Activated naive CD4-positive, alpha-beta T cell treated with anti-CD3 and anti-CD28 coated beads for 36 hours (primary cell): ENCODE results near the gene KLHL3. TPM values are rescaled to one million over a fixed set of nuclear protein-coding genes. Genes with fewer than 3 reads are reported as not detected.

Experiments
- CTCF ChIA-PET: fragments of 350-600 bp; sonication (Branson Sonifier 250); formaldehyde crosslinking; loops from one replicate; lab custom pipeline; 2021; ENCODE audit warnings: antibody characterized with exemption; lab: Charles Lee
- DNase-seq: peaks from one replicate; pipeline ENCODE4 v3.0.0-alpha.2; 2020
- H3K27ac Mint-ChIP-seq: one replicate; pipeline ENCODE4 v1.8.0; 2021; ENCODE audit warnings: mild to moderate bottlenecking, mixed read lengths
- H3K27me3 Mint-ChIP-seq: one replicate; pipeline ENCODE4 v1.8.0; 2021; ENCODE audit warnings: low read depth, mixed read lengths
- H3K36me3 Mint-ChIP-seq: one replicate; pipeline ENCODE4 v1.8.0; 2021; ENCODE audit warnings: low read depth, mixed read lengths
- H3K4me1 Mint-ChIP-seq: one replicate; pipeline ENCODE4 v1.8.0; 2021; ENCODE audit warnings: low read depth, mixed read lengths
- H3K4me3 Mint-ChIP-seq: one replicate; pipeline ENCODE4 v1.8.0; 2021; ENCODE audit warnings: mild to moderate bottlenecking, moderate library complexity, mixed read lengths
- H3K9me3 Mint-ChIP-seq: one replicate; pipeline ENCODE4 v1.8.0; 2021; ENCODE audit warnings: mixed read lengths
- intact Hi-C: fragments of 100-400 bp; cut with micrococcal nuclease; formaldehyde crosslinking; loops from one replicate; pipeline ENCODE4 v1.15.1; 2023
- total RNA-seq, 2 experiments: library from RNA; stranded (reverse); gene quantifications; one replicate each; pipeline ENCODE4 v1.2.3, GENCODE V29; 2021

KLHL3 gene
- total RNA-seq, 2 experiments from 2014 or later = 1.7 to 2.0 TPM

GRCh38 chr5:137639645-137640044 lies 96.2 kb downstream of the KLHL3 start:
- Mint-ChIP-seq H3K4me1 (no peaks in the 10 kb centered on the region), H3K36me3 (peaks cover 3% of the 10 kb centered on the region), H3K27me3 (no peaks in the 10 kb centered on the region), H3K9me3 (no peaks in the 10 kb centered on the region), H3K4me3 (no peak overlapping the region), H3K27ac (no peak overlapping the region)
- intact Hi-C loops = no loop called here
- CTCF ChIA-PET = interaction anchor here (0.7 to 2.0 kb wide), 6 partner anchors 8 to 101 kb away, joined by 3 to 9 read pairs (median 5); no protein-coding TSS in a partner anchor
- DNase-seq = no peak

- Mint-ChIP-seq H3K27me3 (no peaks in the 10 kb centered on the region), H3K36me3 (peaks cover 3% of the 10 kb centered on the region), H3K27ac (no peak overlapping the region), H3K9me3 (no peaks in the 10 kb centered on the region), H3K4me3 (no peak overlapping the region), H3K4me1 (no peaks in the 10 kb centered on the region)
- CTCF ChIA-PET = interaction anchor here (1.3 to 2.0 kb wide), 4 partner anchors 9 to 104 kb away, joined by 3 to 9 read pairs (median 4); no protein-coding TSS in a partner anchor
- no peak for DNase-seq
- intact Hi-C loops = no loop called here
Observed at GRCh38 chr5:137638841-137639240, 97.0 kb downstream of the KLHL3 start.

- CTCF ChIA-PET = interaction anchor here (1.4 to 2.0 kb wide), 2 partner anchors 8 to 23 kb away, joined by 4 to 9 read pairs; no protein-coding TSS in a partner anchor
- DNase-seq = no peak
Observed at GRCh38 chr5:137636830-137637714, 98.8 kb downstream of the KLHL3 start.

GRCh38 chr5:137636099-137636498 lies 99.8 kb downstream of the KLHL3 start:
- intact Hi-C loops = no loop called here
- H3K9me3 Mint-ChIP-seq = no peaks in the 10 kb centered on the region
- H3K4me3 Mint-ChIP-seq = no peak overlapping the region
- H3K4me1 Mint-ChIP-seq = no peaks in the 10 kb centered on the region
- no peaks in the 10 kb centered on the region for H3K27me3 Mint-ChIP-seq
- H3K36me3 Mint-ChIP-seq = peaks cover 9% of the 10 kb centered on the region
- H3K27ac Mint-ChIP-seq = no peak overlapping the region
- DNase-seq = no peak
- CTCF ChIA-PET = interaction anchor here (1.0 kb wide), 1 partner anchor 106 kb away, joined by 8 read pairs; no protein-coding TSS in a partner anchor

More at GRCh38 chr5:137636830-137637714, 98.8 kb downstream of the KLHL3 start:
- no peaks in the 10 kb centered on the region for H3K4me1 Mint-ChIP-seq
- peaks cover 7% of the 10 kb centered on the region for H3K36me3 Mint-ChIP-seq
- no peak overlapping the region for H3K4me3 Mint-ChIP-seq
- no peaks in the 10 kb centered on the region for H3K27me3 Mint-ChIP-seq
- no peak overlapping the region for H3K27ac Mint-ChIP-seq
- H3K9me3 Mint-ChIP-seq = no peaks in the 10 kb centered on the region
- intact Hi-C loops = no loop called here

- intact Hi-C loops = no loop called here
- no peak overlapping the region for H3K27ac Mint-ChIP-seq
- no peak overlapping the region for H3K4me3 Mint-ChIP-seq
- H3K9me3 Mint-ChIP-seq = no peaks in the 10 kb centered on the region
- CTCF ChIA-PET = interaction anchor here (1.0 to 1.2 kb wide), 2 partner anchors 107 to 497 kb away, joined by 4 to 8 read pairs; no protein-coding TSS in a partner anchor
- H3K4me1 Mint-ChIP-seq = no peaks in the 10 kb centered on the region
- no peaks in the 10 kb centered on the region for H3K27me3 Mint-ChIP-seq
- DNase-seq = no peak
- H3K36me3 Mint-ChIP-seq = peaks cover 9% of the 10 kb centered on the region
Observed at GRCh38 chr5:137635521-137635921, 100.4 kb downstream of the KLHL3 start.

GRCh38 chr5:137633896-137634295 lies 102.0 kb downstream of the KLHL3 start:
- no peaks in the 10 kb centered on the region for H3K27me3 Mint-ChIP-seq
- H3K27ac Mint-ChIP-seq = no peak overlapping the region

GRCh38 chr5:137632716-137633115 lies 103.2 kb downstream of the KLHL3 start:
- DNase-seq = no peak
- Mint-ChIP-seq H3K27me3 (no peaks in the 10 kb centered on the region), H3K36me3 (peaks cover 6% of the 10 kb centered on the region), H3K4me3 (no peak overlapping the region), H3K27ac (no peak overlapping the region), H3K9me3 (no peaks in the 10 kb centered on the region), H3K4me1 (no peaks in the 10 kb centered on the region)
- CTCF ChIA-PET = interaction anchor here (0.6 to 7.1 kb wide), 5 partner anchors 27 to 114 kb away, joined by 3 to 104 read pairs (median 9); no protein-coding TSS in a partner anchor
- intact Hi-C loops = no loop called here

More at GRCh38 chr5:137633896-137634295, 102.0 kb downstream of the KLHL3 start:
- H3K4me1 Mint-ChIP-seq = no peaks in the 10 kb centered on the region
- H3K9me3 Mint-ChIP-seq = no peaks in the 10 kb centered on the region
- intact Hi-C loops = no loop called here
- CTCF ChIA-PET = interaction anchor here (1.0 to 1.8 kb wide), 3 partner anchors 9 to 109 kb away, joined by 5 to 9 read pairs (median 7); no protein-coding TSS in a partner anchor
- DNase-seq = no peak
- H3K36me3 Mint-ChIP-seq = peaks cover 6% of the 10 kb centered on the region
- H3K4me3 Mint-ChIP-seq = no peak overlapping the region

GRCh38 chr5:137631453-137631852 lies 104.4 kb downstream of the KLHL3 start:
- Mint-ChIP-seq H3K9me3 (no peaks in the 10 kb centered on the region), H3K27me3 (no peaks in the 10 kb centered on the region), H3K4me3 (no peak overlapping the region), H3K4me1 (no peaks in the 10 kb centered on the region), H3K36me3 (peaks cover 6% of the 10 kb centered on the region), H3K27ac (no peak overlapping the region)
- CTCF ChIA-PET = interaction anchor here (0.9 to 7.1 kb wide), 8 partner anchors 8 to 438 kb away, joined by 3 to 104 read pairs (median 4); no protein-coding TSS in a partner anchor
- intact Hi-C loops = no loop called here
- no peak for DNase-seq

GRCh38 chr5:137630972-137631370 lies 104.9 kb downstream of the KLHL3 start:
- Mint-ChIP-seq H3K27me3 (no peaks in the 10 kb centered on the region), H3K9me3 (no peaks in the 10 kb centered on the region), H3K36me3 (peaks cover 6% of the 10 kb centered on the region), H3K4me3 (no peak overlapping the region), H3K4me1 (no peaks in the 10 kb centered on the region), H3K27ac (no peak overlapping the region)
- CTCF ChIA-PET = interaction anchor here (0.9 to 7.1 kb wide), 9 partner anchors 8 to 438 kb away, joined by 3 to 104 read pairs (median 5); no protein-coding TSS in a partner anchor
- no peak for DNase-seq
- intact Hi-C loops = no loop called here

- Mint-ChIP-seq H3K36me3 (peaks cover 6% of the 10 kb centered on the region), H3K27me3 (no peaks in the 10 kb centered on the region), H3K4me3 (no peak overlapping the region), H3K4me1 (no peaks in the 10 kb centered on the region), H3K9me3 (no peaks in the 10 kb centered on the region), H3K27ac (no peak overlapping the region)
- intact Hi-C loops = no loop called here
- DNase-seq = no peak
- CTCF ChIA-PET = interaction anchor here (0.7 to 7.1 kb wide), 21 partner anchors 8 to 451 kb away, joined by 3 to 104 read pairs (median 6); partner anchors contain the start of gene KLHL3
Observed at GRCh38 chr5:137630216-137630971, 105.5 kb downstream of the KLHL3 start.

- CTCF ChIA-PET = interaction anchor here (0.6 to 7.1 kb wide), 29 partner anchors 9 to 874 kb away, joined by 3 to 104 read pairs (median 4); partner anchors contain the start of gene KLHL3
- no peaks in the 10 kb centered on the region for H3K27me3 Mint-ChIP-seq
- DNase-seq = peak; percentile 35
- intact Hi-C loops = loop anchor here (1.0 to 2.0 kb wide), 4 partner anchors 31 to 503 kb away; no protein-coding TSS in a partner anchor
- H3K4me1 Mint-ChIP-seq = no peaks in the 10 kb centered on the region
- peaks cover 6% of the 10 kb centered on the region for H3K36me3 Mint-ChIP-seq
- H3K4me3 Mint-ChIP-seq = no peak overlapping the region
- H3K9me3 Mint-ChIP-seq = no peaks in the 10 kb centered on the region
- no peak overlapping the region for H3K27ac Mint-ChIP-seq
Observed at GRCh38 chr5:137629646-137630045, 106.2 kb downstream of the KLHL3 start.
